ENCODE measurements around the gene FLACC1.

The FLACC1 gene

GRCh38 chr2:201264472-201265173 is 92.5 kb downstream of the FLACC1 start:
- Histone ChIP-seq H3K4me3 (no peak overlapping the region), H3K9me3 (no peaks in the 10 kb centered on the region), H3K4me1 (no peaks in the 10 kb centered on the region), H3K27me3 (ENCODE audit: low read depth) (no peaks in the 10 kb centered on the region), H3K36me3 (replicated peaks) (no peaks in the 10 kb centered on the region)
- DNase-seq (ENCODE audit: low spot score in 2 of 2) = no peak
- in situ Hi-C loops (cut with MboI; ENCODE audit: low sequenced_read_pairs) = loop anchor here (25.0 kb wide), 1 partner anchor 923 kb away; no protein-coding TSS in a partner anchor

- Histone ChIP-seq H3K27me3 (ENCODE audit: low read depth) (no peaks in the 10 kb centered on the region), H3K36me3 (replicated peaks) (no peaks in the 10 kb centered on the region), H3K4me3 (no peak overlapping the region), H3K9me3 (no peaks in the 10 kb centered on the region), H3K4me1 (no peaks in the 10 kb centered on the region)
- in situ Hi-C loops (cut with MboI; ENCODE audit: low sequenced_read_pairs) = loop anchor here (25.0 kb wide), 1 partner anchor 924 kb away; no protein-coding TSS in a partner anchor
- no peak for DNase-seq (ENCODE audit: low spot score in 2 of 2)
Observed at GRCh38 chr2:201263779-201264178, 93.4 kb downstream of the FLACC1 start.

- Histone ChIP-seq H3K4me3 (no peak overlapping the region), H3K36me3 (replicated peaks) (no peaks in the 10 kb centered on the region), H3K4me1 (peaks cover 7% of the 10 kb centered on the region; the same call in 1 of the 2 replicates), H3K27me3 (ENCODE audit: low read depth) (no peaks in the 10 kb centered on the region), H3K9me3 (no peaks in the 10 kb centered on the region)
- in situ Hi-C loops (cut with MboI; ENCODE audit: low sequenced_read_pairs) = loop anchor here (25.0 kb wide), 1 partner anchor 925 kb away; no protein-coding TSS in a partner anchor
- no peak for DNase-seq (ENCODE audit: low spot score in 2 of 2)
Observed at GRCh38 chr2:201262718-201263117, 94.4 kb downstream of the FLACC1 start.

GRCh38 chr2:201261906-201262305 is 95.2 kb downstream of the FLACC1 start:
- Histone ChIP-seq H3K4me1 (peaks cover 9% of the 10 kb centered on the region; the same call in 1 of the 2 replicates), H3K4me3 (no peak overlapping the region), H3K9me3 (no peaks in the 10 kb centered on the region), H3K36me3 (replicated peaks) (no peaks in the 10 kb centered on the region), H3K27me3 (ENCODE audit: low read depth) (no peaks in the 10 kb centered on the region)
- no peak for DNase-seq (ENCODE audit: low spot score in 2 of 2)
- in situ Hi-C loops (cut with MboI; ENCODE audit: low sequenced_read_pairs) = loop anchor here (25.0 kb wide), 1 partner anchor 925 kb away; no protein-coding TSS in a partner anchor

GRCh38 chr2:201261471-201261870 is 95.7 kb downstream of the FLACC1 start:
- Histone ChIP-seq H3K36me3 (replicated peaks) (no peaks in the 10 kb centered on the region), H3K4me3 (no peak overlapping the region), H3K4me1 (peaks cover 9% of the 10 kb centered on the region; the same call in 1 of the 2 replicates), H3K27me3 (ENCODE audit: low read depth) (no peaks in the 10 kb centered on the region), H3K9me3 (no peaks in the 10 kb centered on the region)
- no peak for DNase-seq (ENCODE audit: low spot score in 2 of 2)
- in situ Hi-C loops (cut with MboI; ENCODE audit: low sequenced_read_pairs) = loop anchor here (25.0 kb wide), 1 partner anchor 926 kb away; no protein-coding TSS in a partner anchor

GRCh38 chr2:201260302-201260800 is 96.8 kb downstream of the FLACC1 start, which contains the start of gene CASP8:
CASP8 (plus strand) TSS chr2:201260536; CDS start chr2:201266487, 5,951 bp downstream.
- no peak for DNase-seq (ENCODE audit: low spot score in 2 of 2)

GRCh38 chr2:201258666-201259615 is 98.2 kb downstream of the FLACC1 start:
- Histone ChIP-seq H3K27me3 (ENCODE audit: low read depth) (no peaks in the 10 kb centered on the region), H3K4me3 (no peak overlapping the region), H3K9me3 (no peaks in the 10 kb centered on the region), H3K4me1 (peaks cover 16% of the 10 kb centered on the region), H3K36me3 (replicated peaks) (no peaks in the 10 kb centered on the region)
- in situ Hi-C loops (cut with MboI; ENCODE audit: low sequenced_read_pairs) = loop anchor here (25.0 kb wide), 1 partner anchor 928 kb away; no protein-coding TSS in a partner anchor
- DNase-seq (ENCODE audit: low spot score in 2 of 2) = no peak

More at GRCh38 chr2:201260302-201260800, 96.8 kb downstream of the FLACC1 start, which contains the start of gene CASP8:
- H3K4me3 ChIP-seq = no peak within 1 kb of the TSS
- no peaks in the 10 kb centered on the region for H3K27me3 ChIP-seq (ENCODE audit: low read depth)
- H3K36me3 ChIP-seq (replicated peaks) = no peaks in the 10 kb centered on the region
- in situ Hi-C loops (cut with MboI; ENCODE audit: low sequenced_read_pairs) = loop anchor here (25.0 kb wide), 1 partner anchor 927 kb away; no protein-coding TSS in a partner anchor
- no peaks in the 10 kb centered on the region for H3K9me3 ChIP-seq
- H3K4me1 ChIP-seq = peaks cover 9% of the 10 kb centered on the region; the same call in 1 of the 2 replicates

GRCh38 chr2:201257956-201258665 is 99.0 kb downstream of the FLACC1 start:
- Histone ChIP-seq H3K4me3 (no peak overlapping the region), H3K9me3 (no peaks in the 10 kb centered on the region), H3K36me3 (replicated peaks) (no peaks in the 10 kb centered on the region), H3K4me1 (peaks cover 16% of the 10 kb centered on the region), H3K27me3 (ENCODE audit: low read depth) (no peaks in the 10 kb centered on the region)
- in situ Hi-C loops (cut with MboI; ENCODE audit: low sequenced_read_pairs) = loop anchor here (25.0 kb wide), 1 partner anchor 929 kb away; no protein-coding TSS in a partner anchor
- peak in 1 of 2 experiments; percentile 18 for DNase-seq (ENCODE audit: low spot score in 2 of 2)

GRCh38 chr2:201257381-201257955 is 99.7 kb downstream of the FLACC1 start:
- Histone ChIP-seq H3K36me3 (replicated peaks) (no peaks in the 10 kb centered on the region; the same call in 1 of the 2 replicates), H3K4me1 (peaks cover 16% of the 10 kb centered on the region), H3K4me3 (no peak overlapping the region), H3K27me3 (ENCODE audit: low read depth) (no peaks in the 10 kb centered on the region), H3K9me3 (no peaks in the 10 kb centered on the region)
- DNase-seq (ENCODE audit: low spot score in 2 of 2) = no peak
- in situ Hi-C loops (cut with MboI; ENCODE audit: low sequenced_read_pairs) = loop anchor here (25.0 kb wide), 1 partner anchor 930 kb away; no protein-coding TSS in a partner anchor

- Histone ChIP-seq H3K9me3 (no peaks in the 10 kb centered on the region), H3K27me3 (ENCODE audit: low read depth) (no peaks in the 10 kb centered on the region), H3K4me3 (no peak overlapping the region), H3K4me1 (peaks cover 16% of the 10 kb centered on the region), H3K36me3 (replicated peaks) (no peaks in the 10 kb centered on the region; the same call in 1 of the 2 replicates)
- in situ Hi-C loops (cut with MboI; ENCODE audit: low sequenced_read_pairs) = loop anchor here (25.0 kb wide), 1 partner anchor 931 kb away; no protein-coding TSS in a partner anchor
- DNase-seq (ENCODE audit: low spot score in 2 of 2) = no peak
Observed at GRCh38 chr2:201256082-201256481, 101.1 kb downstream of the FLACC1 start.

GRCh38 chr2:201255408-201256033 is 101.6 kb downstream of the FLACC1 start:
- Histone ChIP-seq H3K9me3 (no peaks in the 10 kb centered on the region), H3K4me3 (no peak overlapping the region), H3K27me3 (ENCODE audit: low read depth) (no peaks in the 10 kb centered on the region), H3K36me3 (replicated peaks) (peaks cover 3% of the 10 kb centered on the region; the same call in 1 of the 2 replicates), H3K4me1 (peaks cover 16% of the 10 kb centered on the region)
- DNase-seq (ENCODE audit: low spot score in 2 of 2) = no peak
- in situ Hi-C loops (cut with MboI; ENCODE audit: low sequenced_read_pairs) = loop anchor here (25.0 kb wide), 1 partner anchor 932 kb away; no protein-coding TSS in a partner anchor

All from HAP-1 (cell line).